Measurements from ENCODE around the gene TULP4. TPM values are rescaled to one million over a fixed set of nuclear protein-coding genes. Genes with fewer than 3 reads are reported as not detected.

Gene TULP4
- total RNA-seq, 6 experiments from 2014 or later = 27.0 to 42.4 (median 32.3) TPM

DNA sequence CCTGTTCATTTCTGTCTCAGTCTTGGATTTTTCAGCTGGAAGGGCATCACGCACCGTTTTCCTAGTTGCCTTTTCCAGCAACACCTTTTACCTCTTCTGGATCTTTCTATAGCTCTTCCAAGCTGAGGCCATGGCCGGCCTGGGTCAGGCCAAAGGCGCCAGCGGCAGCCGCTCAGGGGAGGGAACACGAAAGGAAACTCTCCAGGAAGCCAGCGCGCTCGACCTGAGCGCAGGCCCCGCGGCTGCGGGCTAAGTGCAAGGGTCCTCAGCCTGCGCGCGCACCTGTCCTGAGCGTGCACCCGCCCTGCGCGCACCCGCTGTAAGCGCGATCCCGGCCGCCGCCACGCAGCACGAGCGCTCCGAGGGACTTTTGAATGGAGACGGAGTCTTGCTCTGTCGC, 203.8 kb downstream of the TULP4 start:
- H3K9me3 ChIP-seq = no peaks in the 10 kb centered on the region
- peak in 1 of 4 donors; percentile 23 for ATAC-seq
- no peak for DNase-seq
- H3K27me3 ChIP-seq = no peaks in the 10 kb centered on the region
- H3K4me1 ChIP-seq = no peaks in the 10 kb centered on the region
- WGBS (ENCODE audit: insufficient coverage, low coverage, low lambda C conversion rate, missing lambda C conversion rate) = 10% methylated on average over 20 of the region's 33 CpGs
- TF ChIP-seq, protein P1, sequence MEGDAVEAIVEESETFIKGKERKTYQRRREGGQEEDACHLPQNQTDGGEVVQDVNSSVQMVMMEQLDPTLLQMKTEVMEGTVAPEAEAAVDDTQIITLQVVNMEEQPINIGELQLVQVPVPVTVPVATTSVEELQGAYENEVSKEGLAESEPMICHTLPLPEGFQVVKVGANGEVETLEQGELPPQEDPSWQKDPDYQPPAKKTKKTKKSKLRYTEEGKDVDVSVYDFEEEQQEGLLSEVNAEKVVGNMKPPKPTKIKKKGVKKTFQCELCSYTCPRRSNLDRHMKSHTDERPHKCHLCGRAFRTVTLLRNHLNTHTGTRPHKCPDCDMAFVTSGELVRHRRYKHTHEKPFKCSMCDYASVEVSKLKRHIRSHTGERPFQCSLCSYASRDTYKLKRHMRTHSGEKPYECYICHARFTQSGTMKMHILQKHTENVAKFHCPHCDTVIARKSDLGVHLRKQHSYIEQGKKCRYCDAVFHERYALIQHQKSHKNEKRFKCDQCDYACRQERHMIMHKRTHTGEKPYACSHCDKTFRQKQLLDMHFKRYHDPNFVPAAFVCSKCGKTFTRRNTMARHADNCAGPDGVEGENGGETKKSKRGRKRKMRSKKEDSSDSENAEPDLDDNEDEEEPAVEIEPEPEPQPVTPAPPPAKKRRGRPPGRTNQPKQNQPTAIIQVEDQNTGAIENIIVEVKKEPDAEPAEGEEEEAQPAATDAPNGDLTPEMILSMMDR (IDR thresholded peaks at IDR 0.05) = no peak
- no peak for TF ChIP-seq POLR2A (IDR thresholded peaks at IDR 0.05)
- no peak overlapping the region for H3K4me3 ChIP-seq
- H3K27ac ChIP-seq = no peak overlapping the region
- intact Hi-C loops (cut with DNase I) = no loop called here
- no peaks in the 10 kb centered on the region for H3K36me3 ChIP-seq

DNA sequence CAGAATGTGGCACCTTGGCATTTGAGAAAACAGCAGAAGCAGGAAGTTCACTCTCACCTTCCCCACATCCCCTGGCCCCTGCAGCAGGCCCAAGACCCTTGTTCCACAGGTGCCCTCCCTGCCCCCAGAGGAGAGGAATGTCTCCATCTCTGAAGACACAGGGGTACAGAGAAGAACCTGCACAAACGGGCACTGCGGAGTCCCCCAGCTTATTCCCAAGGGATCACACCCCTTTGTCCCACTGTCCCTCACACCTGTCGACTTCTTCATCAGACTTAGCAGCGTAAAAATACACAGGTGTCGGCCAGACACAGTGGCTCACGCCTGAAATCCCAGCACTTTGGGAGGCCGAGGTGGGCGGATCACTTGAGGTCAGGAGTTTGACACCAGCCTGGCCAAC, 204.8 kb downstream of the TULP4 start:
- ATAC-seq (no peak), DNase-seq (no peak)
- WGBS (ENCODE audit: insufficient coverage, low coverage, low lambda C conversion rate, missing lambda C conversion rate) = 86% methylated on average over 6 of the region's 8 CpGs
- Histone ChIP-seq H3K4me3 (no peak overlapping the region), H3K27me3 (no peaks in the 10 kb centered on the region), H3K36me3 (no peaks in the 10 kb centered on the region), H3K9me3 (no peaks in the 10 kb centered on the region), H3K4me1 (no peaks in the 10 kb centered on the region), H3K27ac (no peak overlapping the region)
- intact Hi-C loops (cut with DNase I) = no loop called here
- TF ChIP-seq POLR2A (IDR thresholded peaks at IDR 0.05) = no peak
- TF ChIP-seq, protein P1 (IDR thresholded peaks at IDR 0.05) = no peak

DNA sequence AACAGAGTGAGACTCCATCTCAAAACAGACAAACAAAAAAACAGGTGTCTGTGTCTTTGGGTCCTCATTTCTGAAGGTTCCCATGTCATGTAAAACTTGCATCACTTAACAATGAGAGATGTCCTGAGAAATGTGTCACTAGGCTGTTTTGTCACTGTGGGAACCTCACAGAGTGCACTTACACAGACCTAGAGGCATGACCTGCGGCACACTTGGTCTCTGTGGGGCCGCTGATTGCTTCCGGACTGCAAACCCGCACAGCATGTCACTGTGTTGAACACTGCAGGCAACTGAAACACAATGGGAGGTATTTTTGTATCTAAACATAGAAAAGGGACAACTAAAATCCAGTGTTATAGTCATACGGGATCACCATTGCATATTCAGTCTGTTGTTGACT, 205.3 kb downstream of the TULP4 start:
- no peaks in the 10 kb centered on the region for H3K4me1 ChIP-seq
- H3K27me3 ChIP-seq = no peaks in the 10 kb centered on the region
- DNase-seq = no peak
- H3K27ac ChIP-seq = no peak overlapping the region
- ATAC-seq = no peak
- H3K4me3 ChIP-seq = no peak overlapping the region
- no peaks in the 10 kb centered on the region for H3K36me3 ChIP-seq
- H3K9me3 ChIP-seq = no peaks in the 10 kb centered on the region
- WGBS (ENCODE audit: insufficient coverage, low coverage, low lambda C conversion rate, missing lambda C conversion rate) = 41% methylated on average over 5 of the region's 5 CpGs
- intact Hi-C loops (cut with DNase I) = no loop called here
- TF ChIP-seq, protein P1 (IDR thresholded peaks at IDR 0.05) = no peak
- TF ChIP-seq POLR2A (IDR thresholded peaks at IDR 0.05) = no peak

DNA sequence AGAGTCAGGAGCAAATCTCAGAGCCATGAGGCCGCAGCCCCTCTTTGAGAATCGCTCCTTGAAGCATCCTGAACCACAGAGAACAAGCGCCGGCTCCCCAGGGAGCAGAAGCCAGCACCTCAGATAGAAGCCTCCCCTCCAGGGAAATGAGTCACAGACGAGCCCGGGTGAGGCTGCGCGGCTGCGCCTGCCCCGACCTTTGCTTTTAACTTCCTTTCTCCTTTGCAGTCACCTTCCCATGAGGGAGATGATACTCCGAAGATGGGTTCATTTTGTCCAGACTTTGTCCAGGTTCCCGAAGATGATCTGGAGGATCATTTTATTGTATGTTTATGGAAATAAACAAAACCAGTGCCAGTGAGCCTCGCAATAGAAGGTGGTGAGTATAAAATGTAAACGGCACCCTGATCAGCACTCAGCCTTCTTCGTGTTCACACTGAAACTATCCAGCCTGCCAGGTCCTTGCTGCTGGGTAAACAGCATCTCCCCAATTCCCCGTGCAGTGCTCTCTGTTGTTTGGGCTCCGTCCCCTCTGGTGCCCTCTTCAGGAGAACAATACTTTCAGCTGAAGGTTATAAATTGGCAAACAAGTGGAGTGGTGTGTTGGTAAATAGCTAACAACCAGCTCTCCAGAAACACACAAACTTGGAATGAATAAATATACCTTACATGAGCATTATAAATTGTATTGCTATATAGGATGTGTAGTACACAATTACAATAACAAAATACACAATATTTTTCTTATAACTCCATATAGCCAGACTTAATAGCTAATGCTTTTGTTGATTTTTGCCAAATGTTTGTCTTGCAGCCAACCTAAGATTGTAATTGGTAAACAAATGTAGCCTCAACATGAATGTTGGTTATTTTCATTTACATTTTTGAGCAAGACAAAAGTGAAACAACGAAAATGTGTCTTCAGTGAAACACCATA, 206.2 kb downstream of the TULP4 start:
- no peaks in the 10 kb centered on the region for H3K4me1 ChIP-seq
- H3K36me3 ChIP-seq = no peaks in the 10 kb centered on the region
- no peaks in the 10 kb centered on the region for H3K9me3 ChIP-seq
- no peak for TF ChIP-seq POLR2A (IDR thresholded peaks at IDR 0.05)
- TF ChIP-seq, protein P1 (IDR thresholded peaks at IDR 0.05) = peak; percentile 48 to 57 (median 48)
- no peak overlapping the region for H3K4me3 ChIP-seq
- no peaks in the 10 kb centered on the region for H3K27me3 ChIP-seq
- DNase-seq = peak in 1 of 3 donors; percentile 54
- intact Hi-C loops (cut with DNase I) = no loop called here
- no peak overlapping the region for H3K27ac ChIP-seq
- 4% methylated on average over 15 of the region's 18 CpGs for WGBS (ENCODE audit: insufficient coverage, low coverage, low lambda C conversion rate, missing lambda C conversion rate)
- peak; percentile 87 to 89 (median 88) for ATAC-seq
